ENCODE measurements around the gene SPNS2.
"Not testable (repeated sequence)": the region's sequence is repeated elsewhere in the genome, so short reads cannot be mapped to it uniquely, and the experiment has no call there.

Gene SPNS2

DNA sequence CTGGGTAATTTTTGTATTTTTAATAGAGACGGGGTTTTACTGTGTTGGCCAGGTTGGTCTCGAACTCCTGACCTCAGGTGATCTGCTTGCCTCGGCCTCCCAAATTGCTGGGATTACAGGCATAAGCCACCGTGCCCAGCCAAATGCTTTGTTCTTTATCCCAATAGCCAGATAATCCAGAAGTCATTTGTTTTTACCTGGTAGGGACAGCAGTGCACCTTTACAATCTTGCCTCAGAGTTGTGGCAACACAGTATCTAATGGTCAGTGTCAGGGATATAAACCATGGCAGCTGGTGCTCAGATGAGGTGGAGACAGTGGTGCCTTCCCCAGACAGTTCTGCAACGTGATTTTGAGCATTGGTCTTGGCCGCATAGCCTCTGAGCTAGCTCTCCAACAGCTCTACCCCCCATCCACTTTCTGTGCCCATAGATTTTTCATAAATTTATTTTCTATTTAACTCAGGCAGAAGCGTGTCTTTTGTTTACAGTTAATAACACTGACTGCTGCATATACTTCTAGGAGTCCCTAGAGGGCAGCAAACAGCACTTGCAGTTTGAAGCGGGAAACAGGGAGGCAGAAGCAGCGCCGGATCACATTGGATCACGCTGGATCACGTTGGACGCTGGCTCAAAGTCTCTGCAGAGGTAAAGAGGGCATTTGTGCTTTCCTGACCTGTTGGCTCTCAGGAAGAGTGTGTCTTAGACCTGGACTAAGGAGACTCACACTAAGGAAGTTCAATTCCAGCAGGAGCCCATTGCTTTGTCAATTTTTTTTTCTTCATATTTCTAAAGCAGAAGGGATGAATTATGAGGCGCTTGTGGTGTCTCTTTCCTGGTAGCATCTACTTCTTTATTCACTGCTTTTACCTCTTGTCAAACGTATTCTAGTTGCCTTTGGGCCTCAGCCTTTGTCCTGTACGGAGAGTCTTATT lies 66.8 kb downstream of the SPNS2 start:
- DNase-seq (ENCODE audit: low read depth in 2 of 3, low spot score in 2 of 3) = peak in 1 of 3 experiments; percentile 45

DNA sequence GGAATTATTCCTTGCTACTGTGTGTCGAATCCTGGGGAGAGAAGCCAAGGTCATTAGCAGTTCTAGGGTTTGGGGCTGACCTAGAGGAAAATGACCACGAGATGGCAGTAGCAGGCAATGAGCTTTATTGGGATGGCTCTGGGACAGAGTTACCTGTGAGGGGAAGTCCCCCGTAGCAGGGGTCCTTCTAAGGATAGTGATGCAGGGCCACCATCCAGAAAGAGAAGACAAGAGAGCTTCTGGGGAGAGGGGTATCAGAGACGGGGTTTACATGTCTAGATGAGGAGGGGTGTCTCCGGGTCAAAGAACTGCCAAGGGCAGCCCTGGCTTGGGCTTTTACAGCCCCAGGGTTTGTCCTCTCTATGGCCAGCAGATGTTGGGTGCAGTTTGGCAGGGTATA lies 68.1 kb downstream of the SPNS2 start:
- no peak for DNase-seq (ENCODE audit: low read depth in 2 of 3, low spot score in 2 of 3)

DNA sequence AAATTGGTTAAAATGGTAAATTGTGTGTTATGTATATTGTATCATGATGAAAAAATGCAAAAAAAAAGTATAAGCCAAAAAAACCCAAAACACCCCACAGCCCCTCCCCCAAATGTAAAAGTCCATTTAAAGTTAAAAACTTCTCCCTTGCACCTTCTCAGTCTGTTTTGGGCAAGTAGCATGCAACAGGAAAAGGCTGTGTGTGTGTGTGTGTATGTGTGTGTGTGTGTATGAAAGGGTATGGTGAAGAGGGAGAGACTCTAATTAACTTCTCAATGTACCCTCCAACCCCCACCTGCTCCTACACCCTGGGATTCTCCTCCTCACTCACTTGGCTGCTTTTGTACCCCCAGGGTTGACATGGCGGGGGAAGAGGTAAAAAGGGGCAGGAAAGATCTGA lies 70.9 kb downstream of the SPNS2 start:
- DNase-seq (ENCODE audit: low read depth in 2 of 3, low spot score in 2 of 3) = no peak

DNA sequence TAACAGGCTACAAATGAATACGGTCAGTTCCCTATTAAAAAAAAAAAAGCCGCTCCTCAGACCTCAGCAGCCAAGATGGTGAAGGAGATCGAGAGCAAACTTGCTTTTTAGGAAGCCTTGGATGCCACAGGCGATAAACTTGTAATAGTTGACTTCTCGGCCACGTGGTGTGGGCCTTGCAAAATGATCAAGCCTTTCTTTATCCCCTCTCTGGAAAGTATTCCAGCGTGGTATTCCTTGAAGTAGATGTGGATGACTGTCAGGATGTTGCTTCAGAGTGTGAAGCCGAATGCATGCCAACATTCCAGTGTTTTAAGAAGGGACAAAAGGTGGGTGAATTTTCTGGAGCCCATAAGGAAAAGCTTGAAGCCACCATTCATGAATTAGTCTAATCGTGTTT lies 73.5 kb downstream of the SPNS2 start:
- DNase-seq (ENCODE audit: low read depth in 2 of 3, low spot score in 2 of 3) = no peak

DNA sequence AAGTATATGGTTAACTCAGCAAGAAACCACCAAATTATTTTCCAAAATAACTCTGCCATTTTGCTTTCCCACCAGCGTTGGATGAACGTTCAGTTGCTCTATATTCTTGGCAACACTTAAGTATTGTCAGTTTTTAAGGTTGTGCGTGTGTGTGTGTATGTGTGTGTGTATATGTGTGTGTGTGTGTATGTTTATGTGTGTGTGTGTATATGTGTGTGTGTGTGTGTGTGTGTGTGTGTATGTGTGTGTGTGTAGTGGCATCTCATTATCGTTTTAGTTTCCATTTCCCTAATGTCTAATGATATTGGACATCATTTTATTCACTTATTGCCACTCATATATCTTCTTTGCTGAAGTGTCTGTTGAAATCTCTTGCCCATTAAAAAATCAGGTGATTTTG lies 74.4 kb downstream of the SPNS2 start:
- DNase-seq (ENCODE audit: low read depth in 2 of 3, low spot score in 2 of 3) = no peak

DNA sequence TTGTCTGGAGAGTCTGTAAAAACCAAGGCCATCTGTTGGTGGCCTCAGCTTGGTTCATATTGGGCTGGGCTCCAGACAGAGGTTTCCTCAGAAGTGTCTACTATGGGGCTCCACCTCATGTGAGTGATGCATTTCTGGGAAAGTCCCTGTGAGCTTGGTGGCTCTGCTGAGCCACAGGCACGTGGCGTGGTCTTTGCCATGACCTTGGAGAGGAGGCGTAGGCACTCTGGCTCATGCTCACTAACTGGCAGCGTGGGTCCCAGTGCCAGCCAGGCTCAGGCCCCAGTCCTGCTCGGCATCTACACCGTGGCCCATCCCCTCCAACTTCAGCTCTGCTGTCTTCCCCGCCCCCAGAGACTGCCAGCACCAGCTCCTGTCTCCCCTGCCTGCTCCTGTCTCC lies 75.0 kb downstream of the SPNS2 start:
- DNase-seq (ENCODE audit: low read depth in 2 of 3, low spot score in 2 of 3) = peak in 2 of 3 experiments; percentile 34 to 44

DNA sequence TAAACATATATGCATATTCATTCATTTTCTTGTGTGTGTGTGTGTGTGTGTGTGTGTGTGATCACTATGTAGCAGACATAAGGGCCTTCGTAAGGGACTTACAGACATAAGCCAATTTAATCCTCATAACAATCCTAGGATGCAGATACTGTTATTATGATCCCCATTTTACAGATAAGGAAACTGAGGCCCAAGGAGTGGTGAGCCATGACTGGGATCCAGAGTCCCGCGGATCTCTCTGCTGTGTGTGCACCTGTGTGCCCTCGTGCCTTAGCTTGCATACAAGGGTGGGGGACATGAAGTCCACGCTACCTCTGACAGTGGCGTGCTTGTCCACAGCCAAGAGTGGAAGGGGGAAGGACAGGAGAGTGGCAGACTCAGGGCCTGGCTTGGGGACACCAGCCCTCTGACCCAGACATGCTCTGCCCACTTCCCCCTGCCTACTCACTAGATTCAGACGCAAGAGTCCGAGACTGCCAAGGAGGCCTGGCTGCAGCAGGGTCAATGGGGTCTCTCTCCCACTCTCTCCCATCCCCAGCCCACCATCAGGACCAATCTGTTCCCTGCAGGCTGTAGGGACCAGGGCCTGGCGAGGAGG lies 75.9 kb downstream of the SPNS2 start:
- no peak for DNase-seq (ENCODE audit: low read depth in 2 of 3, low spot score in 2 of 3)

DNA sequence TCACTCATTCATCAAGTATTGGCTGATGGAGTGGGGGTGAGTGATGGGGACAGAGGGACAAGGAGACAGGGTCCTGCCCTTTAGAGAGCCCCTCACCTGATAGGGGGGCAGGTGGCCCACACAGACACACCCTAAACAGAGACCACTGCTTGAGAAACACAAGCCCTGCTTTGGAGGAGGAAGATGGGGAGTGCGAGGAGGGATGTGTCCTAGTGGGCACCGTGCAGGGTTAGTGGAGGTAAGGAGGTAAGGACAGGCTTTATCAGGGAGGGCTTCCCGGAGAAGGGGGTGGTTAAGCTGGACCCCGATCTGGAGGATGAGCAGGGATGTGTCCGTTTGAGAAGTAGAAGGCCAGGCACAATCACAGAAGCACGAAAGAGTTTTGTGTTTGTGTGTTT lies 77.5 kb downstream of the SPNS2 start:
- DNase-seq (ENCODE audit: low read depth in 2 of 3, low spot score in 2 of 3) = no peak

DNA sequence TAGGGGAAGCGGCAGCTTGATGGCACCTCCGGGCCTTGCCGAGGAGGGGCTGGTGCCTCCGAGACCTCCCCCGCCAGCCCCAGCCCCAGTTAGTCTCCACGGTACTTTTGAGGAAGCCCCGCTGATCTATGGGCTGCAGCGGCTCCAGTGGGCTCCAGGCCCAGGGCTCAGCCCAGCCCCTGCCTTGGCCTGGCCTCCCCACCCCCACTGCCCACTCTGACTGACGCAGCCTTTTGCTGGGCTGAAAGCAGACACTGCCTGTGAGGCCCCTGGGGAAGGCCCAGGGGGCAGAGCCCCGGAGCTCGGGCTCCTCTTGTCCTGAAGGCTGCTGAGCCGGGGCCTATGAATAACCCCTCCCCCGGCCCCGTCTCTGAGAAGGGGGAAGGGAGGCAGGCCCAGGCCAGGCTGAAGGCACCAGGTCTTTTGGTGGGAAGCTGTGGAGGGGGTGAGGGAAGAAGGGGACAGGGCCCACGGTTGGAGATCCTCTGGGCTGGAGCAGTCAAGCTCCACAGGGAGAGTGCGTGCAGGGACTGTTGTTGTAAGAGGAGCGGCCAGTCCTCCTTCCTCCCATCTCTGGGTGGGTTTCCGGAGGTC lies 78.1 kb downstream of the SPNS2 start:
- no peak for DNase-seq (ENCODE audit: low read depth in 2 of 3, low spot score in 2 of 3)

DNA sequence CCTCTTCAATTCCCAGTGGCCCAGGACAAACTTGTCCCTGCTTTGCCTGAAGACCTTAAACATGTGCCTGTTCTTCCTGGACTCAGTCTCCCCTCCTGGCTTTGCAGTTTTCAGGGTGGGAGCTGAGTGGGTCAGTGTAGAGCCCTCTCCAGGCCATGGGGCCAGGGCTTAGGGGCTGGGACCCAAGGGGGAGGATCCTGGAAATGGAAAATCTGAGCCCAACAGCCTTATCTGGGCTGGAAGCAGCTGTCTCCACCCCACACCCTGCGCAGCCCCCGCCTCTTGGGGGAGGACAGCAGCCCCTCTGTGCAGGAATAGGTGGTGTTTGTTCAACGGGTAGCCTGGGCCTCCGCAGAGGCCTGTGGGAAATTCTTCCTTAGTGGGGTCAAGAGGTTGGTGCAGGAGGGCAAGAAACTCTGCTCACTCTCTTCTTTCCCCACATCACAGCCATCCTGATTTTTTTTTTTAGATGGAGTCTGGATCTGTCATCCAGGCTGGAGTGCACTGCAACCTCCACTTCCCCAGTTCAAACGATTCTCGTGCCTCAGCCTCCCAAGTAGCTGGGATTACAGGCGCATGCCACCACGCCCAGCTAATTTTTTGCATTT lies 78.8 kb downstream of the SPNS2 start:
- no peak for DNase-seq (ENCODE audit: low read depth in 2 of 3, low spot score in 2 of 3)

DNA sequence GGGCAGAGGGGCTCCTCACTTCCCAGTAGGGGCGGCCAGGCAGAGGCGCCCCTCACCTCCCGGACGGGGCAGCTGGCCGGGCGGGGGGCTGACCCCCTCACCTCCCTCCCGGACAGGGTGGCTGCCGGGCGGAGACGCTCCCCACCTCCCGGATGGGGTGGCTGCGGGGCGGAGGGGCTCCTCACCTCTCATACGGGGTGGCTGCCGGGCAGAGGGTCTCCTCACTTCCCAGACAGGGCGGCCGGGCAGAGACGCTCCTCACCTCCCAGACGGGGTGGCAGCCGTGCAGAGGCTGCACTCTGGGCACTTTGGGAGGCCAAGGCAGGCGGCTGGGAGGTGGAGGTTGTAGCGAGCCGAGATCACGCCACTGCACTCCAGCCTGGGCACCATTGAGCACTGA lies 79.7 kb downstream of the SPNS2 start:
- DNase-seq (ENCODE audit: low read depth in 2 of 3, low spot score in 2 of 3) = not testable (repeated sequence)

DNA sequence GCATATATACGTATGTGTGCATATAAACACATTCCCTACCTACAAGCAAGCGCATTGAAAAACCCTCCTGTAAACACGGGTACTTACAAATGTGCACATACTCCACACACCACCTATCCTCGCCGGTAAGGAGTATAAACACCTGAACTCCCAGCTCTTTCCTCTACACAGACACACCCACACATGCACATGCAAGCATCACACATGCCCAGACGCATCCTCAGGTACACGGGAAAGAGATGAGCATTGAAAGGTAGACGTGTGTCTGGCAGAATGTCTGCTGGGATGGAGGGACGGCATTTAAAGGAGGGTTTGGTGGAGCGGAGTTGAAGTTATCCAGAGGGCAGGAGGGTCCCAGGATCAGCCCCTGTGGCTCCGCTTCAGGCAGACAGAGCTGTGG lies 81.0 kb downstream of the SPNS2 start:
- no peak for DNase-seq (ENCODE audit: low read depth in 2 of 3, low spot score in 2 of 3)

DNA sequence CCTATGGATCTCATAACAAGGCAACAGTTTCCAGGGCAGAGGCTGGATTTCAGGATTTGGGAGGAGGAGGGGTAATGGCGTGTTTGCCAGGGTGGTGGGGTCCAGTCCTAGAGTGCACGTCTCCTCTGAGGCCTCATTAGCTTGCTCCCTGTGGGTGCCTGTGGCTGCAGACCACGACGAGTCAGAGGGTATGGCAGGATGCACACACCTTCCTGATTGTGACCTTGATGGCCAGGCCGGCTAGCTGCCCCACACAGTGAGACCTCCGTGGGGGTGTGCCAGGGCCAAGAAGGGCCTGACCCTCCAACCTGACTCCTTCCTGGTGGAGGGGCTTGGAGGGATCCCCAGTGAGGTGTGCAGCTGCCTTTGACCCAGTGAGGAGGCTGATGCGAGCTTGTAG lies 81.6 kb downstream of the SPNS2 start:
- no peak for DNase-seq (ENCODE audit: low read depth in 2 of 3, low spot score in 2 of 3)

DNA sequence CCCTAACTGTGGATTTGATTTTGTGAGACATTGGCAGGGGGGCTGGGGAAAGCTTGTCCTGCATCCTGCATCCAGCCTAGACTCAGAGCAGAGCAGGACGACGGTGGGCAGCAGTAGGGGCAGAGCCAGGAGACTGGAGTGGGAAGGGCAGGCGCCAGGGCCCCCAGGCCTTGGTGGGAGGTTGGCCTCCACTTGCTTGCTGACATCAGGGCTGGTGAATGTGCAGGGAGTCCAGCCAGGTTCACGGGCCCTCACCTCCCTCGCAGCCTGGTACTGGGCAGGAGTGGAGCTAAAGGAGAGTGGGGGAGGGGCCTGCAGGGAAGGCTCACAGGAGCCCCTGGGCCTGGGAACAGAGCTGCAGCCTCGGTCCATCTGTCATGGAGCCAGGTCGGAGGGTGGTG lies 83.4 kb downstream of the SPNS2 start:
- no peak for DNase-seq (ENCODE audit: low read depth in 2 of 3, low spot score in 2 of 3)

DNA sequence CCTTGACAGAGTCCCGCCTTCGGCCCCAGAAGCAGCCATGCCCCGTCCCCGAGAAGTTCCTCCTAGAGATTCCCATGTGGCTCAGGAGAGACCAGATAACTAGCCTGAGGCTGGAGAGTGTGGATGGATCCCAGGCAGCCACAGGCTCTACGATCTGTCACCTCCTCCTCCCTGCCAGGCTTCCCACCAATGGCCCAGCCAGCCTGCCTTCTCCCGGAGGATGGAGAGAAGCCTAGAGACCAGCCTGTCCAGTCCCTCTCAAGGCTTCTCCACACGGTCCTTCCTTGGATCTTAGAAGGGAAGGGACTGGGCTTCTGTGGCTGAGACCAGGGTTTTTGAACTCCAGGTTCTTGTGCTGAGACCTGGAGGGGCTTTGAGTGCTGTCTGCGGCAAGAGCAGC lies 84.0 kb downstream of the SPNS2 start:
- no peak for DNase-seq (ENCODE audit: low read depth in 2 of 3, low spot score in 2 of 3)

DNA sequence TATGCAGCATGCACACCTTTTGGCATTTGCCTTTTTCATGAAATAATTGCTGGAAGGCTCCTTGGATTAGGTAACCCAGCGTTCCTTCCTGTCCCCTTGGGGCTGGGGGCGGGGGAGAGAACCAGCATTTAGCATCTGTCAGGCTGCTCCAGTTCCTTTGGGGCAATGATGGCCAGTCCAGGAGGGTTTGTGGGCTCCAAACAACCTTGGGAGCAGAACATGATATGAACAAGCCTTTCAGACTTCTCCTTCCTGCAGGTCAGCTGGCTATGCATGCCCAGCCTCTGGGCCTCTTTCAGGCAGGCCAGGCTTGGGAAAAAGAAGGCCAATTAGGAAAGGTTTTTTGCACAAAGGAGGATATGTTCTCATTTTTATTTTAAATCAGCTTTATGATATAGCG lies 84.5 kb downstream of the SPNS2 start:
- DNase-seq (ENCODE audit: low read depth in 2 of 3, low spot score in 2 of 3) = no peak

DNA sequence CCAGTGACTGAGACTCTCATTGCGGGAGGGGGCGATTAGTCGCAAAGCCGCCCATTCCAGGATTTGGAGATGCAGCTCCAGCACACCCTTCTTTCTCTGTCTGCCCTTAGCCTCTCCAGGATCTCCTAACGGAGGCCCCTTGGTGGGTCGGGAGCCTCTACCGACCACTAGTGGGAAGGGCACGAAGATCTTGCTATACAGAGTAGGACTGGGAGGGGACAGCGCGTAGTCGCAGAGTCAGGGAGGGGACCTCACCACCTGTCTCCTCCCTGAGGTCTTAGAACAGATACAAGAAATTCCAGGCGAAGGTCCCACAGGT lies 85.1 kb downstream of the SPNS2 start:
- no peak for DNase-seq (ENCODE audit: low read depth in 2 of 3, low spot score in 2 of 3)

DNA sequence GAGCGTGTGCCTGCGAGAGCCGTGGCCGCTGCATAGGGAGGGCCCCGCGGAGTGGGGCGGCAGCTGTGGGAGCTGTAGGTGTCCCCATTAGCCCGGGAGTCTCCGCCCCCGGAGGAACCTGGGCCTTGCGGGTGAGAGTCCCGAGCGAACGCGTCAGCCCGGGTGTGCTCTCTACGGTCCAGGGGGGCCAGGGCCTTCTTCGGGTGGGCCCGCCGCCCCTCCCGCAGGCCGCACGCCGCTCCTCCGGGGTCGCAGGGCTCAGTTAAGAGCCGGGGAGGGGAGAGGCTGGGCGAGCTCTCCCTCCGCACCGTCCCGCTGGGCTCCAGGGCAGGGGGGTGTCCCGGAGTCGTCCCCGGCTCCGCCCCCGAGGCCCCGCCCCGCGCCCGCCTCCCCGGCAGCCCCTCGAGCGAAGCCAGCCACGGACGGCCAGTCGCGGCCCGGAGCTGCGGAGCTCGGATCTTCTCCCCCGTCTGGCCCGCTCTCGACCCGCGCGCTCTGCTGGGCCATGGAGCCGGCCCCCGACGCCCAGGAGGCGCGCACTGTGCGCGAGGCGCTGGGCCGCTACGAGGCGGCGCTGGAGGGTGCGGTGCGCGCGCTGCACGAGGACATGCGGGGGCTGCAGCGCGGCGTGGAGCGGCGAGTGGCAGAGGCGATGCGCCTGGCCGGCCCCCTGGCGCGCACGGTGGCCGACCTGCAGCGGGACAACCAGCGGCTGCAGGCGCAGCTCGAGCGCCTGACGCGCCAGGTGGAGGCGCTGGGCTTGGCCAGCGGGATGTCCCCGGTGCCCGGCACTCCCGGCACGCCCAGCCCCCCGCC lies 85.6 kb downstream of the SPNS2 start, which contains the start of gene SMTNL2:
TSS of gene SMTNL2 (plus strand) at position 429 of the 816 bp plus-strand sequence. CDS start at position 506, 77 bp downstream.
- DNase-seq (ENCODE audit: low read depth in 2 of 3, low spot score in 2 of 3) = no peak

DNA sequence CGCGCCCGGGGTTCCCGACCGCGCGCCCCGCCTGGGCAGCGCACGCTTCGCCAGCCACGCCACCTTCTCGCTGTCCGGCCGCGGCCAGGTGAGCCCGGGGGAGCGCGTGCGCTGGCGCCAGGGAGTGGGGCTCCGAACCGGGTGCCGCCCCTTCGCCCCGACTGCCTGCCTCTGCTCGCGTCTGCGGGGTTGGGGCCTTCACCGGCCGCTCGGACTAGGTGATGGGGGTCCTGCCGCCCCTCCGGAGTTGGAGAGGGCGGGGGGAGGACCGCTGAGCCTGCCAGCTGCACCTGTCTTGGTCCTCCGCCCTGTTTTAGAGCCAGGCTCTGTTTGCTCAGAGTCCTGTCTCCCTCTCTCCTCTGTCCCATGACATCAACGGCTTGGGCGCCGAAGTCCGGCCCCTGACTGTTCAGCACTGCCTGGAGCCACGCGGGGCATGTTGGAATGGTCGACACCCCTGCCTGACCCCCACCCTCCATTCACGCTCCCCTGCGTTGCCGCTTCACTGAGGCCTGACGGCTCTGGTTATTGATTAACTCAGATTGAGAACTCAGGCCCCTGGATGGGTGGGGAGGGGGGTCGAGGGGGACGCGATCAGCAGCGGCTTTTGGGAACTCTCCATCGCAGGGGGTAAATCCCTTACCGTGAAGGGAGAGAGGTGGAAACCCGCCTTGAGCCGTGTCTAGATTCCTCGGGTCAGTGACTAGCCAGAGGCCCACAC lies 86.4 kb downstream of the SPNS2 start:
- DNase-seq (ENCODE audit: low read depth in 2 of 3, low spot score in 2 of 3) = no peak

DNA sequence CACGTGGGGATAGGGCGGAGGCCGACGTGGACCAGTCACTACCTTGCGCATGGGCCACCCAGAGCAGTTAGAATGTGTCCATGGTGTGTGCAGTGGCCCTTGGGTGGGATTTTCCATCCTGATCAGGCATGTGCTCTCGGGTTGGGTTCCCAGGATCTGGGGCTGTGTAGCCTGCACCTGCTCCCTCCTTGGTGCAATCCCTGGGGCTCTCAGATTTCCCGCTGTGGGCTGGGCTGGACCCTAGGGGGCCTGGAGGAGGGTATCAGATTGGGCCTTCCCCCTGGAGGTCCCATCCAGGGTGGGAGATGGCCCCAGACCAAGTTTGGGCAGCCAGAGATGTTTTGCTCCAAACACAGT lies 86.9 kb downstream of the SPNS2 start:
- DNase-seq (ENCODE audit: low read depth in 2 of 3, low spot score in 2 of 3) = no peak

DNA sequence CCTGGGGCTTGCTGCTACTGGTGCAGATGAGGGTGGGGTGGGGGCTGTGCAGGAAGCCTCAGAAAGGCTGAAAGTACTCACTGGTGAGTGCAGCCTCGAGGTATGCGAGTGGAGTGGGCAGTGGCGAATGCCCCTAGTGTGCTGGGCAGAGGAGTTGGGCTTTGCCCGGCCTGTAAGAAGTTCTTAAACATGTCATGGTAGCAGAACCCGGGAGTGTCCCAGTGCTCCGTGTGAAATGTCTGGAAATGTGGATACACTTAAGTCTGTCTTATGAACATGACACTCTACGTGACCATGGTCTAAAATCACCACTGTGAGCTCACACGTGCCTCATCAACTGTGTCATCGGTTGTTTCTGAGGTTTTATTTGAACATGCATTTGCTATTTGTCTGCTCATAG lies 87.4 kb downstream of the SPNS2 start:
- no peak for DNase-seq (ENCODE audit: low read depth in 2 of 3, low spot score in 2 of 3)
